NCI-H510A (cell line): ENCODE data around the gene RND3.
A peak's percentile ranks its signal among the peaks of the same experiment; 100 is the strongest.

Experiments
- DNase-seq: peaks from one replicate; lab custom pipeline; 2025; lab: John Stamatoyannopoulos, UW

The RND3 gene

GRCh38 chr2:150475479-150476250 is 11.8 kb downstream of the RND3 start:
- DNase-seq: no peak

- no peak for DNase-seq
These were observed 13.0 kb downstream of the RND3 start for GRCh38 chr2:150474326-150475074.

GRCh38 chr2:150473767-150474166 is 13.7 kb downstream of the RND3 start:
- DNase-seq: no peak

- no peak for DNase-seq
These were observed 15.0 kb downstream of the RND3 start for GRCh38 chr2:150472511-150472899.

- DNase-seq: no peak
These were observed 15.5 kb downstream of the RND3 start for GRCh38 chr2:150471813-150472510.

GRCh38 chr2:150470435-150470834 is 17.0 kb downstream of the RND3 start:
- peak; percentile 65 for DNase-seq

- DNase-seq: no peak
These were observed 17.7 kb downstream of the RND3 start for GRCh38 chr2:150469706-150470274.

GRCh38 chr2:150468350-150468960 is 19.0 kb downstream of the RND3 start:
- DNase-seq: no peak

GRCh38 chr2:150467621-150467963 is 19.9 kb downstream of the RND3 start:
- no peak for DNase-seq

GRCh38 chr2:150466741-150467620 is 20.5 kb downstream of the RND3 start:
- no peak for DNase-seq

GRCh38 chr2:150465703-150466569 is 21.5 kb downstream of the RND3 start:
- no peak for DNase-seq

GRCh38 chr2:150464986-150465385 is 22.5 kb downstream of the RND3 start:
- no peak for DNase-seq

- no peak for DNase-seq
These were observed 23.2 kb downstream of the RND3 start for GRCh38 chr2:150464270-150464669.

GRCh38 chr2:150462770-150463169 is 24.7 kb downstream of the RND3 start:
- no peak for DNase-seq

- no peak for DNase-seq
These were observed 28.2 kb downstream of the RND3 start for GRCh38 chr2:150459281-150459680.

GRCh38 chr2:150450765-150451164 is 36.7 kb downstream of the RND3 start:
- no peak for DNase-seq

- DNase-seq: no peak
These were observed 37.6 kb downstream of the RND3 start for GRCh38 chr2:150449856-150450255.

- DNase-seq: no peak
These were observed 42.1 kb downstream of the RND3 start for GRCh38 chr2:150445398-150445797.

- no peak for DNase-seq
These were observed 45.0 kb downstream of the RND3 start for GRCh38 chr2:150442484-150442883.

- no peak for DNase-seq
These were observed 45.7 kb downstream of the RND3 start for GRCh38 chr2:150441784-150442183.
